AML-193 (cell line): ENCODE data around the gene RNF19B.

Experiments used
- DNase-seq, 2 experiments: peaks; one replicate each; lab custom pipeline; 2025; lab: John Stamatoyannopoulos, UW

Gene RNF19B

GRCh38 chr1:32966900-32967299 is 2.3 kb upstream of the RNF19B start:
- DNase-seq = no peak

GRCh38 chr1:32965251-32965747 is 690 bp upstream of the RNF19B start:
- no peak for DNase-seq

GRCh38 chr1:32963746-32964460 is 706 bp downstream of the RNF19B start:
- peak; percentile 25 to 30 for DNase-seq

GRCh38 chr1:32962248-32962896 is 2.2 kb downstream of the RNF19B start:
- DNase-seq = peak; percentile 24 to 34

- no peak for DNase-seq
Measured at GRCh38 chr1:32960819-32961355, 3.7 kb downstream of the RNF19B start.

- DNase-seq = no peak
Measured at GRCh38 chr1:32960342-32960741, 4.3 kb downstream of the RNF19B start.

GRCh38 chr1:32958827-32959226 is 5.8 kb downstream of the RNF19B start:
- no peak for DNase-seq

- DNase-seq = no peak
Measured at GRCh38 chr1:32957017-32957416, 7.6 kb downstream of the RNF19B start.

GRCh38 chr1:32954168-32954567 is 10.4 kb downstream of the RNF19B start:
- no peak for DNase-seq

GRCh38 chr1:32953495-32953894 is 11.1 kb downstream of the RNF19B start:
- DNase-seq = no peak

GRCh38 chr1:32949519-32949918 is 15.1 kb downstream of the RNF19B start:
- no peak for DNase-seq

GRCh38 chr1:32948905-32949304 is 15.7 kb downstream of the RNF19B start:
- no peak for DNase-seq

GRCh38 chr1:32948390-32948722 is 16.3 kb downstream of the RNF19B start:
- no peak for DNase-seq

GRCh38 chr1:32947669-32948389 is 16.8 kb downstream of the RNF19B start:
- no peak for DNase-seq

- DNase-seq = no peak
Measured at GRCh38 chr1:32946413-32946812, 18.2 kb downstream of the RNF19B start.

- DNase-seq = no peak
Measured at GRCh38 chr1:32944180-32944579, 20.4 kb downstream of the RNF19B start.

- DNase-seq = peak; percentile 48 to 70
Measured at GRCh38 chr1:32939655-32940371, 24.8 kb downstream of the RNF19B start.

- DNase-seq = no peak
Measured at GRCh38 chr1:32937061-32937460, 27.5 kb downstream of the RNF19B start.

- no peak for DNase-seq
Measured at GRCh38 chr1:32934535-32934934, 30.1 kb downstream of the RNF19B start.

- DNase-seq = no peak
Measured at GRCh38 chr1:32933742-32934322, 30.8 kb downstream of the RNF19B start.

- DNase-seq = no peak
Measured at GRCh38 chr1:32931760-32932159, 32.8 kb downstream of the RNF19B start.

GRCh38 chr1:32929366-32929765 is 35.2 kb downstream of the RNF19B start:
- no peak for DNase-seq
